ENCODE results near the gene KLHL21.

Gene KLHL21

DNA sequence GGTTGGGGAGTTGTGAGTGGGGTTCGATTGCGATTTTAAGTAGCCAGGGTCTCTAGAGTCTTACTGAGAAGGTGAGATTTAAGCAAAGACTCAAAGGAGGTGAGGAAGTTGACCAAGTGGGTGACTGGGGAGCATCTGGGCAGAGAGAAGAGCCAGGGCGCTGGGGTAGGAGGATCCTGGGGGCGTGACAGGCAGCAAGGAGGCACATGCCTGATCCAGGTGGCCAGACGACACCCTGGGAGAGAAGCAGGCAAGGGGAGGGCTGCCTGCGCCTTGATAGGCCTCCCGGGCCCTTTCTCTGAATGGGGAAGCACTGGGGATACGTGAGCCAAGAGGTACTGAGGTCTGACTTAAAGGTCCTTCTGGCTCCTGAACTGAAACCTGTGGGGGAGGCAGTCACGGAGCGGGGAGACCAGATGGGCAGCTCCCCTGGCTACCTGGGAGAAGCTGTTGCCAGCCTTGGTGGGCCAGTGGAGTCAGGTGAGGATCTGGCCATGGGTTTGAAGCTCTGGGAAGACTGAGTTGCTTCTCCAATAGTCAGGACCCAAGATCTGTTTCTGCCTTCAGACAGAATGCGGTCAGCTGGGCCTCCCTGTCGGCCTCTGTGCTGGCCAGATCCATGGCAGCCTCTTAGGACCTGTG, 17.5 kb downstream of the KLHL21 start:
- Histone ChIP-seq H4K5ac (ENCODE audit: low read length) (no peak overlapping the region), H3K27ac (ENCODE audit: low read depth, low read length) (no peak overlapping the region), H3K79me2 (ENCODE audit: control insufficient read depth, insufficient read depth, low read length) (peaks cover 3% of the 10 kb centered on the region), H3K4me3 (ENCODE audit: low read length) (no peak overlapping the region), H3K4ac (ENCODE audit: low read depth, low read length) (no peak overlapping the region), H2BK120ac (ENCODE audit: low read depth, low read length) (no peak overlapping the region), H3K79me1 (ENCODE audit: low read length) (peaks cover 8% of the 10 kb centered on the region), H3K4me1 (ENCODE audit: control insufficient read depth, low read depth, low read length) (no peaks in the 10 kb centered on the region), H3K36me3 (ENCODE audit: control insufficient read depth, insufficient read depth, low read length) (peaks cover under 1% of the 10 kb centered on the region), H2BK5ac (ENCODE audit: low read length) (no peak overlapping the region), H3K27me3 (ENCODE audit: insufficient read depth, low read length, poor library complexity) (no peaks in the 10 kb centered on the region), H4K8ac (ENCODE audit: low read depth, low read length) (no peak overlapping the region), H3K9ac (ENCODE audit: low read length) (no peak overlapping the region), H2AK5ac (ENCODE audit: low read length) (no peak overlapping the region), H3K23ac (ENCODE audit: low read length) (no peak overlapping the region), H3K56ac (ENCODE audit: low read length) (no peak overlapping the region), H3K4me2 (ENCODE audit: low read length) (no peak overlapping the region), H3K18ac (ENCODE audit: low read length) (no peak overlapping the region), H2BK15ac (replicated peaks; ENCODE audit: low read depth) (no peak overlapping the region)
- WGBS (ENCODE audit: extremely low coverage, insufficient coverage, low lambda C conversion rate) = no CpG with 5 or more reads among the region's 12 CpGs
- DNase-seq = no peak

DNA sequence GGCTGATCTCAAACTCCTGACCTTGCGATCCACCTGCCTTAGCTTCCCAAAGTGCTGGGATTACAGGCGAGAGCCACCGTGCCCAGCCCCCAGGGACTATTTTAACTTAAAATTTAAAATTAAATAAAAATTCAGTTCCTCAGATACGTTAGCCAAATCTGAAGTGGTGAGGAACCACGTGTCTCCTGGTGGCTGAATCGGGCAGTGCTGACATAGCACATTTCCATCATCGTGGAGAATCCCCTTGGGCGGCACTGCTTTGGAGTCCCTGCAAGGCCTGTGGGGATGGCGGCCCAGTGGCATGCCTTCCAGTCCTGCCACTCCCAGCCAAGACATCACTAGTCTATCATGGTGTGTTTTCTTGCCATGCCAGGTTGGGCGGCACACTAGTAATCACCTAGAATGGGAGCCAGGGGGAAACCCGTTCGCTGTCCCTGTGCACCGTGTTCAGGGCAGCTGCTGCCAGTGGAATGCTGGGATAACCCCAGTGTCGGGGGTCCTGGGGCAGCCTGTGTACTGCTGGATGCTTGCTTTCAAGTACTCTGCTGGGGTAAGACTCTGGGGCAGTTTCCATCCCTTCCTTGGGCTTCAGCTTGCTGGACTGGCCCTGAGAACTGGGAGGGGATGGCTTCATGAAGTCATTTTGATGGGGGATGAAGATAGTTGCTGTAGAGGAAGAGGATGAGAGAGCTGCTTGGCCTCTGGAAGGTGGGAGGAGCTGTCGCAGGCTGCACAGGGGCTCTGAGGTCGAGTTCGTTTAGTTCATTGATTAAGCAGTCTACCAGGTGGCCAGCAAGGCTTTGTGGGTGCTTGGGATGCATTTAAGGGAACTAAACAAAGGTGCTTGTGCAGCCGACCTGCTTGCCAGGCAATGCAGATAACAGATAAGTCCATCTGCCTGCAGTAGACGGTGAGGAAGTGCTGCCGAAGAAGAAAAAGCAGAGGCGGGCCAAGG, 18.3 kb downstream of the KLHL21 start:
- Histone ChIP-seq H3K36me3 (ENCODE audit: control insufficient read depth, insufficient read depth, low read length) (no peaks in the 10 kb centered on the region), H3K4ac (ENCODE audit: low read depth, low read length) (no peak overlapping the region), H3K27me3 (ENCODE audit: insufficient read depth, low read length, poor library complexity) (no peaks in the 10 kb centered on the region), H2BK5ac (ENCODE audit: low read length) (no peak overlapping the region), H3K4me3 (ENCODE audit: low read length) (no peak overlapping the region), H4K5ac (ENCODE audit: low read length) (no peak overlapping the region), H3K18ac (ENCODE audit: low read length) (no peak overlapping the region), H2AK5ac (ENCODE audit: low read length) (no peak overlapping the region), H3K23ac (ENCODE audit: low read length) (no peak overlapping the region), H3K4me2 (ENCODE audit: low read length) (no peak overlapping the region), H3K9ac (ENCODE audit: low read length) (no peak overlapping the region), H2BK120ac (ENCODE audit: low read depth, low read length) (no peak overlapping the region), H3K4me1 (ENCODE audit: control insufficient read depth, low read depth, low read length) (peaks cover under 1% of the 10 kb centered on the region), H4K8ac (ENCODE audit: low read depth, low read length) (no peak overlapping the region), H2BK15ac (replicated peaks; ENCODE audit: low read depth) (no peak overlapping the region), H3K27ac (ENCODE audit: low read depth, low read length) (no peak overlapping the region), H3K79me1 (ENCODE audit: low read length) (peaks cover 8% of the 10 kb centered on the region), H3K56ac (ENCODE audit: low read length) (no peak overlapping the region), H3K79me2 (ENCODE audit: control insufficient read depth, insufficient read depth, low read length) (peaks cover 3% of the 10 kb centered on the region)
- WGBS (ENCODE audit: extremely low coverage, insufficient coverage, low lambda C conversion rate) = no CpG with 5 or more reads among the region's 21 CpGs
- DNase-seq = no peak

DNA sequence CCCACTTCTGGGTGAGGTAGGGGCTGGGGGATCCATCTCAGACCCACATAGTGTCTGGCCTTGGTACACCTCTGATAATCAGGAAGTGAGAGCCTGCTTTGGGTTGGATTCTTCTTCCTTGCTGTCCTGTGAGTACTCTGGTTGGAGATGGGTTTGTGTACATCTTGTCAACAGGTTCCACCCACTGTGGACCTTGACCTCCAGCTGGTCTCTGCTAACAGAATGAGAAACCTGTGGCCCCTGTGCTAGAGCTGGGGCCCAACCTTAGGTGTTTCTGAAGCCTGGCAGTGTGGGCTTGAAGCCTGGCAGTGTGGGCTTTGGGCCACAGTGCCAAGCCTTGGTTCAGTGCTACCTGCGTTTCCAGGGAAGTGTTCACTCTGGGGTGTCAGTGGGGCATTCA, 20.3 kb downstream of the KLHL21 start:
- H3K4me1 ChIP-seq (ENCODE audit: control insufficient read depth, low read depth, low read length) = peaks cover 3% of the 10 kb centered on the region
- no peak overlapping the region for H3K9ac ChIP-seq (ENCODE audit: low read length)
- H3K4me3 ChIP-seq (ENCODE audit: low read length) = no peak overlapping the region
- no peak overlapping the region for H3K23ac ChIP-seq (ENCODE audit: low read length)
- H3K4ac ChIP-seq (ENCODE audit: low read depth, low read length) = no peak overlapping the region
- no peak overlapping the region for H3K4me2 ChIP-seq (ENCODE audit: low read length)
- WGBS (ENCODE audit: extremely low coverage, insufficient coverage, low lambda C conversion rate) = no CpG with 5 or more reads among the region's 1 CpG
- no peak overlapping the region for H3K27ac ChIP-seq (ENCODE audit: low read depth, low read length)
- no peak overlapping the region for H3K18ac ChIP-seq (ENCODE audit: low read length)
- no peaks in the 10 kb centered on the region for H3K27me3 ChIP-seq (ENCODE audit: insufficient read depth, low read length, poor library complexity)
- peaks cover 8% of the 10 kb centered on the region for H3K79me1 ChIP-seq (ENCODE audit: low read length)
- H3K56ac ChIP-seq (ENCODE audit: low read length) = no peak overlapping the region
- no peak for DNase-seq
- H2BK120ac ChIP-seq (ENCODE audit: low read depth, low read length) = no peak overlapping the region
- peaks cover 3% of the 10 kb centered on the region for H3K79me2 ChIP-seq (ENCODE audit: control insufficient read depth, insufficient read depth, low read length)
- no peak overlapping the region for H2AK5ac ChIP-seq (ENCODE audit: low read length)
- H4K5ac ChIP-seq (ENCODE audit: low read length) = no peak overlapping the region
- H3K36me3 ChIP-seq (ENCODE audit: control insufficient read depth, insufficient read depth, low read length) = no peaks in the 10 kb centered on the region
- H2BK15ac ChIP-seq (replicated peaks; ENCODE audit: low read depth) = no peak overlapping the region
- no peak overlapping the region for H2BK5ac ChIP-seq (ENCODE audit: low read length)
- H4K8ac ChIP-seq (ENCODE audit: low read depth, low read length) = no peak overlapping the region

DNA sequence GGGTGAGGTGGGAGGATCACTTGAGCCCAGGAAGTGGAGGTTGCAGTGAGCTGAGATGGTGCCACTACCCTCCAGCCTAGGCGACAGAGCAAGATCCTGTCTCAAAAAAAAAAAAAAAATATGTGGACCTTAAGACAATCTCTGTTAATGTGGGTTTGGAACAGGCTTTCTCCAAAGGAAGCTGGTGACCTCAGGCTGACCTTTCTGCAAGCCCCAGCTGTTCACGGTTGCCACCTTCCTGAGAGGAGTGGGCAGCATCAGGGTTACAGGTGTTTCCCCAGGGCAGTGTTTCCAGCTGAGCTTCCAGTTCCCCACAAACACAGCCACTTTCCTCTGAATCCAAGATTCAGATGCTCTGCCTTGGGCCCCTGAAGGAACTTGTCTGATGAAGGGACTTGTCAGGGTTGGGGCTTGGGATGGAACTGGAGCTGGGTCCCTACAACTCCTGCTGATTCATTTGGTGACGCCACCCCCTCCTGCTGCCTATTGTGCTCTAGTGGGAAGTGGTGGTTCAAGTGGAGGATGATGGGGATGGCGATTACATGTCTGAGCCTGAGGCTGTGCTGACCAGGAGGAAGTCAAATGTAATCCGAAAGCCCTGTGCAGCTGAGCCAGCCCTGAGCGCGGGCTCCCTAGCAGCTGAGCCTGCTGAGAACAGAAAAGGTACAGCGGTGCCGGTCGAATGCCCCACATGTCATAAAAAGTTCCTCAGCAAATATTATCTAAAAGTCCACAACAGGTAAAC, 20.9 kb downstream of the KLHL21 start:
- no CpG with 5 or more reads among the region's 10 CpGs for WGBS (ENCODE audit: extremely low coverage, insufficient coverage, low lambda C conversion rate)
- H3K9ac ChIP-seq (ENCODE audit: low read length) = no peak overlapping the region
- H3K56ac ChIP-seq (ENCODE audit: low read length) = no peak overlapping the region
- no peak overlapping the region for H2BK120ac ChIP-seq (ENCODE audit: low read depth, low read length)
- peaks cover 8% of the 10 kb centered on the region for H3K79me1 ChIP-seq (ENCODE audit: low read length)
- no peak overlapping the region for H3K4ac ChIP-seq (ENCODE audit: low read depth, low read length)
- H3K4me2 ChIP-seq (ENCODE audit: low read length) = no peak overlapping the region
- no peak overlapping the region for H3K27ac ChIP-seq (ENCODE audit: low read depth, low read length)
- H3K18ac ChIP-seq (ENCODE audit: low read length) = no peak overlapping the region
- H4K5ac ChIP-seq (ENCODE audit: low read length) = no peak overlapping the region
- H3K4me1 ChIP-seq (ENCODE audit: control insufficient read depth, low read depth, low read length) = peaks cover 3% of the 10 kb centered on the region
- no peak overlapping the region for H4K8ac ChIP-seq (ENCODE audit: low read depth, low read length)
- H3K79me2 ChIP-seq (ENCODE audit: control insufficient read depth, insufficient read depth, low read length) = peaks cover 3% of the 10 kb centered on the region
- no peak for DNase-seq
- H3K27me3 ChIP-seq (ENCODE audit: insufficient read depth, low read length, poor library complexity) = no peaks in the 10 kb centered on the region
- H2BK5ac ChIP-seq (ENCODE audit: low read length) = no peak overlapping the region
- no peak overlapping the region for H2AK5ac ChIP-seq (ENCODE audit: low read length)
- H3K4me3 ChIP-seq (ENCODE audit: low read length) = no peak overlapping the region
- H2BK15ac ChIP-seq (replicated peaks; ENCODE audit: low read depth) = no peak overlapping the region
- H3K23ac ChIP-seq (ENCODE audit: low read length) = no peak overlapping the region
- H3K36me3 ChIP-seq (ENCODE audit: control insufficient read depth, insufficient read depth, low read length) = no peaks in the 10 kb centered on the region

DNA sequence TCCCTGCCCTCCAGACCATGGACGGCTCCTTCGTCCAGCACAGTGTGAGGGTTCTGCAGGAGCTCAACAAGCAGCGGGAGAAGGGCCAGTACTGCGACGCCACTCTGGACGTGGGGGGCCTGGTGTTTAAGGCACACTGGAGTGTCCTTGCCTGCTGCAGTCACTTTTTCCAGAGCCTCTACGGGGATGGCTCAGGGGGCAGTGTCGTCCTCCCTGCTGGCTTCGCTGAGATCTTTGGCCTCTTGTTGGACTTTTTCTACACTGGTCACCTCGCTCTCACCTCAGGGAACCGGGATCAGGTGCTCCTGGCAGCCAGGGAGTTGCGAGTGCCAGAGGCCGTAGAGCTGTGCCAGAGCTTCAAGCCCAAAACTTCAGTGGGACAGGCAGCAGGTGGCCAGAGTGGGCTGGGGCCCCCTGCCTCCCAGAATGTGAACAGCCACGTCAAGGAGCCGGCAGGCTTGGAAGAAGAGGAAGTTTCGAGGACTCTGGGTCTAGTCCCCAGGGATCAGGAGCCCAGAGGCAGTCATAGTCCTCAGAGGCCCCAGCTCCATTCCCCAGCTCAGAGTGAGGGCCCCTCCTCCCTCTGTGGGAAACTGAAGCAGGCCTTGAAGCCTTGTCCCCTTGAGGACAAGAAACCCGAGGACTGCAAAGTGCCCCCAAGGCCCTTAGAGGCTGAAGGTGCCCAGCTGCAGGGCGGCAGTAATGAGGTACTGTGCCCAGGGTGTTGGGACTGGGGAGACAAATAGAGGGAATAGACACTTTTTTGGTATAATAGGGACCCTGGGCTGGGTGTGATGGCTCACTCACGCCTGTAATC, 21.9 kb downstream of the KLHL21 start:
- H3K79me2 ChIP-seq (ENCODE audit: control insufficient read depth, insufficient read depth, low read length) = peaks cover 3% of the 10 kb centered on the region
- H3K79me1 ChIP-seq (ENCODE audit: low read length) = peaks cover 8% of the 10 kb centered on the region
- H4K8ac ChIP-seq (ENCODE audit: low read depth, low read length) = no peak overlapping the region
- H2AK5ac ChIP-seq (ENCODE audit: low read length) = no peak overlapping the region
- WGBS (ENCODE audit: extremely low coverage, insufficient coverage, low lambda C conversion rate) = no CpG with 5 or more reads among the region's 19 CpGs
- H3K56ac ChIP-seq (ENCODE audit: low read length) = peak overlapping the region; percentile 88
- H2BK15ac ChIP-seq (replicated peaks; ENCODE audit: low read depth) = no peak overlapping the region
- H3K4me1 ChIP-seq (ENCODE audit: control insufficient read depth, low read depth, low read length) = peaks cover 3% of the 10 kb centered on the region
- H3K4me3 ChIP-seq (ENCODE audit: low read length) = peak overlapping the region; percentile 69
- H3K36me3 ChIP-seq (ENCODE audit: control insufficient read depth, insufficient read depth, low read length) = no peaks in the 10 kb centered on the region
- H3K27ac ChIP-seq (ENCODE audit: low read depth, low read length) = no peak overlapping the region
- no peak overlapping the region for H2BK120ac ChIP-seq (ENCODE audit: low read depth, low read length)
- no peak overlapping the region for H3K18ac ChIP-seq (ENCODE audit: low read length)
- H3K27me3 ChIP-seq (ENCODE audit: insufficient read depth, low read length, poor library complexity) = no peaks in the 10 kb centered on the region
- no peak overlapping the region for H3K23ac ChIP-seq (ENCODE audit: low read length)
- H2BK5ac ChIP-seq (ENCODE audit: low read length) = no peak overlapping the region
- DNase-seq = peak; percentile 46
- peak overlapping the region; percentile 66 for H3K4me2 ChIP-seq (ENCODE audit: low read length)
- H3K9ac ChIP-seq (ENCODE audit: low read length) = peak overlapping the region; percentile 81
- no peak overlapping the region for H3K4ac ChIP-seq (ENCODE audit: low read depth, low read length)
- no peak overlapping the region for H4K5ac ChIP-seq (ENCODE audit: low read length)
